AG10803 (cell line): ENCODE results near the gene SEZ6.

ENCODE experiments used
- DNase-seq: peaks from one replicate; pipeline ENCODE4 v3.0.0; 2010; ENCODE audit warnings: low read depth
- H3K4me3 ChIP-seq: 2 replicates; pipeline ENCODE4 v1.5.1; 2011; ENCODE audit warnings: mild to moderate bottlenecking, low read length, control low read depth
- CTCF ChIP-seq: conservative IDR thresholded peaks from 2 replicates; pipeline ENCODE4 v1.5.1; 2011; ENCODE audit warnings: mild to moderate bottlenecking, low read length, control low read depth, inconsistent platforms

The SEZ6 gene

GRCh38 chr17:28975031-28975430 lies 30.8 kb downstream of the SEZ6 start:
- DNase-seq, result no peak
- H3K4me3 ChIP-seq, result no peak overlapping the region
- TF ChIP-seq CTCF, result no peak

- no peak for DNase-seq
- H3K4me3 ChIP-seq, result no peak overlapping the region
- TF ChIP-seq CTCF, result no peak
Measured at GRCh38 chr17:28974451-28974850, 31.4 kb downstream of the SEZ6 start.

GRCh38 chr17:28973425-28973824 lies 32.4 kb downstream of the SEZ6 start:
- no peak overlapping the region for H3K4me3 ChIP-seq
- DNase-seq, result peak; percentile 75
- TF ChIP-seq CTCF, result no peak; the same call in 1 of the 2 replicates

- no peak for TF ChIP-seq CTCF
- DNase-seq, result peak; percentile 71
- no peak overlapping the region for H3K4me3 ChIP-seq
Measured at GRCh38 chr17:28972437-28972836, 33.4 kb downstream of the SEZ6 start.

GRCh38 chr17:28970879-28971278 lies 35.0 kb downstream of the SEZ6 start:
- no peak overlapping the region for H3K4me3 ChIP-seq
- DNase-seq, result no peak
- TF ChIP-seq CTCF, result no peak

GRCh38 chr17:28969706-28970393 lies 36.0 kb downstream of the SEZ6 start:
- no peak for TF ChIP-seq CTCF
- DNase-seq, result no peak
- no peak overlapping the region for H3K4me3 ChIP-seq

GRCh38 chr17:28968914-28969295 lies 36.9 kb downstream of the SEZ6 start:
- DNase-seq, result no peak
- no peak for TF ChIP-seq CTCF
- no peak overlapping the region for H3K4me3 ChIP-seq
